HG03469 (cell line): ENCODE measurements around the gene ABCB8.

ENCODE experiments used
- ATAC-seq: cut with Tn5 transposase; IDR thresholded peaks from one replicate; pipeline ENCODE4 v1.9.1; 2021; ENCODE audit warnings: mild to moderate bottlenecking, moderate library complexity, moderate number of reproducible peaks; ENCODE audit not compliant: unreplicated experiment

The ABCB8 gene

GRCh38 chr7:151056666-151057505, 28.6 kb downstream of the ABCB8 start:
- no peak for ATAC-seq

DNA sequence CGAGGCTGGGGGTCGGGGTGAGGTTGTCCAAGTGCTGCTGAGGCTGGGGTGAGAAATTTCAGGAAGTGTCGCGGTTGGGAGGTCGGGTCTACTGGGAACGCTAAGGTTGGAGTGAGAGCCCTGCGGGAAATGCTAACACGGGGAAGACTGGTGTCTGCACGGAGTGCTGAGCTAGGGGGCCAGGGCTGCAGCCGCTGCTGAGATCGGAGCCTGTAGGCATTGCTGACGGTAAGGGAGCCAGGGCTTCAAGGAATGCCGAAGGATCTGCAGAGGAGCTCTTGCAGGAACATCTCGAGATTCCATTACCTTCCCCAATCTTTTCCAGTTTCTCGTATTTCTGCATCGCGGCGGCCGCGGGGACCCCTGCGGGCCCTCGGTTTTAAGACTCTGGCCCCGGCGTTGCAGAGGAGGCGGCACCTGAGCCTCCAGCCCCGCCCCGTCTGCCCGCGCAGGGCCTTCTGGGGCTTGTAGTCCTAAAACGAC, 29.3 kb downstream of the ABCB8 start, which contains the start of gene CDK5:
TSS of gene CDK5 (minus strand) at position 392 of the 483 bp plus-strand sequence. CDS start at position 343, 49 bp downstream.
- peak; percentile 3 for ATAC-seq

- ATAC-seq, result peak; percentile 76
These were observed 29.9 kb downstream of the ABCB8 start for GRCh38 chr7:151057989-151058780.

DNA sequence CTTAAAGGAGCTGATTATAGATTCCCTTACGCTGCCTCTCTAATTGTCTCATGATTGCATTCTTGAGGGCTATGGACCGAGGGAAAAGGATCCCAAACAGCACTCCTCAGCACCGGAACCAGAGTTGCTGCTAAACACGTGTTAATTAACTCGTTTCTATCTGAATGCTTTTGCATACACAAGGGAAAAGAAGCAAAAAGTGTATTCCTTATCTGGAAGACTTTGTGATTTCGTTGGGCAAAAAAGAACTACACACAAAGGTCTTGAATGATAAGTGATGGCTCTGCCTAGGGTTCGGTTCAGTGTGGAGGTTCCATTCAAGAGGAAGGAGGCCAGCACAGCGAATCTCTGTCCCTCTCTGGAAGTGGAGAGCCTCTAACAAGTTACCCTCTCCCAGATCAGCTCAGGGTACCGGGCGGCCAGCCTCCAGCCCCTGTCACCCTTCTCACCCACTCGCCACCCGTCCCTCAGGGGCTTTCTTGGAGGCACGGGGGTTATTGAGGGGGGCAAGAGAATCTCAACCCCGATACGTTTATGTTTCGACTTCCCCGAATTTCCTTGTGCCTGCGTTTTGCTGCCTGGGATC, 30.6 kb downstream of the ABCB8 start:
- no peak for ATAC-seq

- ATAC-seq, result no peak
These were observed 31.3 kb downstream of the ABCB8 start, which contains the start of gene SLC4A2 for GRCh38 chr7:151059367-151060112. SLC4A2 (plus strand) TSS chr7:151059589; CDS start chr7:151061988, 2,399 bp downstream.

- no peak for ATAC-seq
These were observed 31.8 kb downstream of the ABCB8 start for GRCh38 chr7:151060113-151060415.

- no peak for ATAC-seq
These were observed 32.4 kb downstream of the ABCB8 start for GRCh38 chr7:151060416-151061212.

DNA sequence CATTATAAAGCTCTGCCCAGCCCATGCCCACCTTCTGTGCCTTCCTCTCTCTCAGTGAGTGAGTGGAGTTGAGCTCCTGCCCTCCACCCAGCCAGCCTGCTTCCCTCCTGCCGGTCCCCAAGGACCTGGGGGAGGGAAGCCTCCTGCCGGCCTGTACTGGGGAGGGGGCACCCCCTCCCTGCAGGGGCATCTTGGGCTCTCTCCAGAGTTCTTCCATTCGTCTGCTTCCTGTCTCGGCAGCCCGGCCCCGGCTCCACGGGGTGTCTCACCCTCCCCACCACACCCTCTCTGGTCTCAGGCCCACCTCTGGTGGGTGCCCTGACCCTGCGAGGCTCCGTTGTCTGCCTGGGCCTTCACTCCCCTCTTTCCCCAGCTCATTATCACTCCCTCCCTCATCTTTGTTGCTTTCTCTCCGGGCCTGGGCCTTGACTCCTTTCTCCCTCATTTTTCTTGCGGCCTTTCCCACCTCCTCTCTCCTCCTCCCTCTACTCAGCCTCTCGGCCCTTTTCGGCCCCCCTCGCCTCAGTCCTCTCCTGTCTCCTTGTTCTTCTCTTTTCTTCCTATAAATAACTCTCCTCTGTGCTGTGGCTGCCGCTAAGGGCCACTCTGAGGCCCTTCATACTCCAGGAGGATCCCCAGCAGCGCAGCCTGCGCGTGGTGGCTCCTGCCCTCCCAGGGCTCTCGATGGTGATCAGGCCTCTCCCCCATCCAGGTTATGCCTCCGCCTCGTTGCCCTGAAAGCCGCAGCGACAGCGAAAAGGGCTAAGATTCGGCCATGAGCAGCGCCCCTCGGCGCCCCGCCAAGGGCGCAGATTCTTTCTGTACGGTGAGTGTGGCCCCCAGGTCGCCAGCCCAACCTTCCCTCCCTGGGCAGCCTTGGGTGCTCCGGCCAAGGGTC, 33.2 kb downstream of the ABCB8 start:
- no peak for ATAC-seq

DNA sequence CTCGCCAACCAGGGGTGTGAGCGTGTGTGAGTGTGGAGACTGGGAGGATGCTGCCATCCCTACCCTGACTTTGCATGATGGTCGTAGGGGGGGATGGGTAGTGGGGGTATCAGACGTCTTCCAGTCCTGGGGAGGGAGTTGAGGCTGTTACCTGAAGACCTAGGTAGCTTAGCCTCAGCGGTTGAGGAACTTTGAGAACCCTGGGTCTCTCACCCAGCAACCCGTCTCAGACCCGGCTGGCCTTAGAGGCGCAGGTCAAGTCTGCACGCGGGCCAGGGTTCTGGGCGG, 33.8 kb downstream of the ABCB8 start:
- ATAC-seq, result no peak

GRCh38 chr7:151062399-151063211, 34.4 kb downstream of the ABCB8 start:
- no peak for ATAC-seq

GRCh38 chr7:151063212-151063561, 34.9 kb downstream of the ABCB8 start:
- no peak for ATAC-seq

DNA sequence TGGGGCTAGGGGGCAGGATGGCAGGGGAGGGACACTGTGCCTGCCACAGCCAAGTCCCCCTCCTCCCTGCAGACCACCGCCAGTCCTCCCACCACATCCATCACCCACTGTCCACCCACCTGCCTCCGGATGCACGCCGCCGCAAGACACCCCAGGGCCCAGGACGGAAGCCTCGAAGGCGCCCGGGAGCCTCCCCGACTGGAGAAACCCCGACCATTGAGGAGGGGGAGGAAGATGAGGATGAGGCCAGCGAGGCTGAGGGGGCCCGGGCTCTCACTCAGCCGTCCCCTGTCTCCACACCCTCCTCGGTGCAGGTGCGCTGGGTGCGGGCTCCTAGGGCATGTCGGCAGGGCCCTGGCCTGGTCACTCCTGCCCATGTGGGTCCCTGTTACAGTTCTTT, 36.2 kb downstream of the ABCB8 start:
- no peak for ATAC-seq

DNA sequence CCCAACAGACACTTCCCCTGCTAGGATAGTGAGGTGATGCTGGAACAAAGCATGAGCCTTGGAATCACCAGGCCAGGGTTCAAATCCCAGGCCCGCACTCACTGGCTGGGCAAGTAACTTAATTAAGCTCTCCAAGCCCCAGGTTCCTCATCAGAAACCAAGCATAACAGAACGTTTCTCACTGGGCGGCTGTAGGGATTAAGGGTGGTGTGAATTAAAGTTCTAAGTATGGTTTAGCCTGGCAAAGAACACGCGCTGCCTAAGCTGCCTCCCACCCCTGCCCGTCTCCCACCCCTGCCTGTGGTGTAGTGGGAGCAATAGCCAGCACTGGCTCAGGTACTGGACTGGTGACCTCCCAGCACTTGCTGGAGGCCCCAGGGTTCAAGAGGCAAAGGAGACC, 36.7 kb downstream of the ABCB8 start:
- ATAC-seq, result no peak

DNA sequence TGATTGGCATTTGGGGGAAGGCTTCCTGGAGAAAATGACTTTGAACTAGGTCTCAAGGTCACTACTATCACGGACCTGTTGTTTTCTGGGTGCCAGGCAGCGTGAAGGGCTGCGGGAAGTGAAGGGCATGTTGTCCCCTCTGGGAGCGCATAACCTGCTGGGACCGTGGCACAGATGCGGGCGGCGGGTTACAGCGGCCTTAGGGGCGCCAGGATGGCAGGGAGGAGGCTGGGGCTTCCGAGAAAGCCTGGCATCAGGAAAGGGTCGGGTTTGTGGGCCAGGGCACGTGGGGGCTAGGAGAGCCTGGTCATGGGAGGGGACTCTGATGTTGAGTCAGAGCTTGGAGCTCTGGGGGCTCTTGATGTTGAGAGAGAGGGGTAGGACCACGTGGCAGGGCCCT, 37.3 kb downstream of the ABCB8 start:
- ATAC-seq, result no peak

DNA sequence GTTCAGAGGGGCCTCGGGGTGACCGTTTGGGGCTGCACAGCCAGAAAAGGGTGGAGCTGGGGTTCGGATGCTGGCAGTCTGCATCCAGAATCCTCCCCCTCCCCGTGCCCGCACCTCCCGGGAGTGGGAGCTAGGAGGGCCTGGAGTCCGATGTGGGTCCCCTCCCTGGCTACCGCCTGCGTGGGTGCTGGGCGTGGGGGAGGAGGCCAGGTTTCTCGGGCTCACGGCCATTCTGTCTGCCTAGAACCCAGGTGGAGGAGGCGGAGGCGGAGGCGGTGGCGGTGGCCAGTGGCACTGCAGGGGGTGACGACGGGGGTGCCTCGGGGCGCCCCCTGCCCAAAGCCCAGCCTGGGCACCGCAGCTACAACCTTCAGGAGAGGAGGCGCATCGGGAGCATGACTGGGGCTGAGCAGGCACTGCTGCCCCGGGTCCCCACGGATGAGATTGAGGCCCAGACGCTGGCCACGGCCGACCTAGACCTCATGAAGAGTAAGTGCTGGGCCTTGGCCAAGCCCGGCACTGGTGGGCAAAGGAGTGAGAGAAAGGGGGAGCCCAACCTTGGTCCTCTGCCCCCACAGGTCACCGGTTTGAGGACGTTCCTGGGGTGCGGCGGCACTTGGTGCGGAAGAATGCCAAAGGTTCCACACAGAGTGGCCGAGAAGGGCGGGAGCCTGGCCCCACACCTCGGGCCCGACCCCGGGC, 38.2 kb downstream of the ABCB8 start:
- no peak for ATAC-seq

GRCh38 chr7:151068069-151068773, 40.0 kb downstream of the ABCB8 start:
- ATAC-seq, result no peak
